Measurements from ENCODE around the gene KRT14.

Gene KRT14

DNA sequence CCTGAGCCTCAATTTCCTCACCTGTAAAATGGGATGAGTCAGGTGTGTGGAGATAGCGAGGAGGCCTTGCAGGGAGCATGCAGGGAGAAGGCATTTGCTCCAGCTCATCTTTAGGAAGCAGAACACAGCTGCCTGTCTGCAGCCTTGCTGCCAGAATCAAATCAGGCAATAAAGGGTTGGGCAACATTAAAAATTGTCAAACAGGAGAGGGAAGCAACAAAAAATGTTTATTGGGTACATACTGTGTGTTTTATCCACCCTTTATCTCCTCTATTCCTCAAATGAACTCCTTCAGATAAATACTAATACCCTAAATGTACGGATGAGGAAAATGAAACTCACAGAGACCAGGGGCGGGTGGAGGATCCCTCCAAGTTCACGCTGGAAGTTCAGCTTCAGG, 13.6 kb upstream of the KRT14 start:
- Histone ChIP-seq H3K27ac (ENCODE audit: low read length) (no peak overlapping the region), H3K79me2 (ENCODE audit: insufficient read depth, low read length) (no peaks in the 10 kb centered on the region), H4K20me1 (ENCODE audit: insufficient read depth, low read length) (no peaks in the 10 kb centered on the region), H3K4me2 (ENCODE audit: insufficient read depth, low read length) (no peak overlapping the region), H3K4me3 (ENCODE audit: low read depth in 1 of 2, low read length in 2 of 2) (no peak overlapping the region), H3K9me3 (ENCODE audit: insufficient read depth, low read length, severe bottlenecking) (no peaks in the 10 kb centered on the region), H3K9ac (ENCODE audit: low read depth, low read length) (no peak overlapping the region), H3K4me1 (ENCODE audit: insufficient read depth, low read length) (no peaks in the 10 kb centered on the region), H3K36me3 (ENCODE audit: insufficient read depth, low read length) (no peaks in the 10 kb centered on the region), H3K27me3 (ENCODE audit: insufficient read depth, low read length, poor library complexity) (peaks cover 7% of the 10 kb centered on the region), H2AFZ (ENCODE audit: low read depth, low read length) (no peak overlapping the region)
- TF ChIP-seq, protein P1, sequence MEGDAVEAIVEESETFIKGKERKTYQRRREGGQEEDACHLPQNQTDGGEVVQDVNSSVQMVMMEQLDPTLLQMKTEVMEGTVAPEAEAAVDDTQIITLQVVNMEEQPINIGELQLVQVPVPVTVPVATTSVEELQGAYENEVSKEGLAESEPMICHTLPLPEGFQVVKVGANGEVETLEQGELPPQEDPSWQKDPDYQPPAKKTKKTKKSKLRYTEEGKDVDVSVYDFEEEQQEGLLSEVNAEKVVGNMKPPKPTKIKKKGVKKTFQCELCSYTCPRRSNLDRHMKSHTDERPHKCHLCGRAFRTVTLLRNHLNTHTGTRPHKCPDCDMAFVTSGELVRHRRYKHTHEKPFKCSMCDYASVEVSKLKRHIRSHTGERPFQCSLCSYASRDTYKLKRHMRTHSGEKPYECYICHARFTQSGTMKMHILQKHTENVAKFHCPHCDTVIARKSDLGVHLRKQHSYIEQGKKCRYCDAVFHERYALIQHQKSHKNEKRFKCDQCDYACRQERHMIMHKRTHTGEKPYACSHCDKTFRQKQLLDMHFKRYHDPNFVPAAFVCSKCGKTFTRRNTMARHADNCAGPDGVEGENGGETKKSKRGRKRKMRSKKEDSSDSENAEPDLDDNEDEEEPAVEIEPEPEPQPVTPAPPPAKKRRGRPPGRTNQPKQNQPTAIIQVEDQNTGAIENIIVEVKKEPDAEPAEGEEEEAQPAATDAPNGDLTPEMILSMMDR (IDR thresholded peaks at IDR 0.05; ENCODE audit: borderline replicate concordance, extremely low read depth, low read length, poor library complexity, severe bottlenecking): no peak
- TF ChIP-seq EZH2 (IDR thresholded peaks at IDR 0.05; ENCODE audit: borderline replicate concordance, low read depth, low read length, severe bottlenecking): no peak
- no peak for ATAC-seq (ENCODE audit: insufficient read depth, low read depth)
- DNase-seq: no peak

DNA sequence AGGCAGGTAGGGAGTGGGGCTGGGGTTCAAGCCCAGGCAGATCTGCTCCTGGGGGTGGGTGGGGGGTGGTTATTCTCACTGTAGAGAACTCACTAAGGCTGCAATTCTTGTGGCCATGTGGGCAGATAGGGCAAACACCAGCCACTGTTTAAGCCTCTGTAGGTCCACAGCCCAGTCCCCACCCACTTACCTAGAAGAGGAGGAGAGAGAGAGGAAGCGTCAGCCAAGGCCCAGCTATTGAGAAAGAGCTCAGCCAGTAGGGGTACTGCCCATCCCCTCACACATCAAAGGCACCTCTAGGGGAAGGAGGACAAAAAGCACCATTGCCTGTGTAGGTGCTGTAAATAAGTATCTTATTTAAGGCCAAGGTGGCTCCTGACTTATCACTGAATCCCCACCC, 13.0 kb upstream of the KRT14 start:
- TF ChIP-seq, protein P1 (IDR thresholded peaks at IDR 0.05; ENCODE audit: borderline replicate concordance, extremely low read depth, low read length, poor library complexity, severe bottlenecking): no peak
- no peak for TF ChIP-seq EZH2 (IDR thresholded peaks at IDR 0.05; ENCODE audit: borderline replicate concordance, low read depth, low read length, severe bottlenecking)
- Histone ChIP-seq H2AFZ (ENCODE audit: low read depth, low read length) (no peak overlapping the region), H3K4me2 (ENCODE audit: insufficient read depth, low read length) (no peak overlapping the region), H3K4me3 (ENCODE audit: low read depth in 1 of 2, low read length in 2 of 2) (no peak overlapping the region), H3K79me2 (ENCODE audit: insufficient read depth, low read length) (no peaks in the 10 kb centered on the region), H3K9ac (ENCODE audit: low read depth, low read length) (no peak overlapping the region), H3K27me3 (ENCODE audit: insufficient read depth, low read length, poor library complexity) (peaks cover 11% of the 10 kb centered on the region), H3K9me3 (ENCODE audit: insufficient read depth, low read length, severe bottlenecking) (no peaks in the 10 kb centered on the region), H3K4me1 (ENCODE audit: insufficient read depth, low read length) (no peaks in the 10 kb centered on the region), H3K27ac (ENCODE audit: low read length) (no peak overlapping the region), H4K20me1 (ENCODE audit: insufficient read depth, low read length) (no peaks in the 10 kb centered on the region), H3K36me3 (ENCODE audit: insufficient read depth, low read length) (no peaks in the 10 kb centered on the region)
- DNase-seq: no peak
- ATAC-seq (ENCODE audit: insufficient read depth, low read depth): no peak

DNA sequence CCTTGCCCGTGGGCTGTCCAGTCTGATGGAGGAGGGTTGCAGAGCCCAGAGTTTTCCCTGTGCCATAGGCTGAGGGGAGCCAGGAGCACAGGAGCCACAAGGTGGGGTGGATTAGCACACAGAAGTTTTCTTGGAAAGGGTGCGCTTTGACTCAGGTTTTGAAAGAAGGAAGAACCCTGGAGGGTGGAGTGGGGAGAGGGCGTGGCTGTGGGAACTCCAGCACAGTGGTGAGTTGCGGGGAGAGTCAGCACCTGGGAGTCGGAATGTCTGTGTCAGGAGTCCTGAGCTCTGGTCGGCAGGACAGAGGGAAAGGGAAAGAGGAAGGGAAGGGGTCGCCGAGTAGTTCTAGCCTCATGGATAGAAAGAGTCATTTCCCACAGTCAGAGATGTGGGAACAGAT, 8.9 kb upstream of the KRT14 start:
- Histone ChIP-seq H3K4me1 (ENCODE audit: insufficient read depth, low read length) (no peaks in the 10 kb centered on the region), H4K20me1 (ENCODE audit: insufficient read depth, low read length) (no peaks in the 10 kb centered on the region), H3K9me3 (ENCODE audit: insufficient read depth, low read length, severe bottlenecking) (no peaks in the 10 kb centered on the region), H3K79me2 (ENCODE audit: insufficient read depth, low read length) (no peaks in the 10 kb centered on the region), H3K9ac (ENCODE audit: low read depth, low read length) (no peak overlapping the region), H3K27me3 (ENCODE audit: insufficient read depth, low read length, poor library complexity) (peaks cover 13% of the 10 kb centered on the region), H3K36me3 (ENCODE audit: insufficient read depth, low read length) (no peaks in the 10 kb centered on the region), H3K4me3 (ENCODE audit: low read depth in 1 of 2, low read length in 2 of 2) (no peak overlapping the region), H3K4me2 (ENCODE audit: insufficient read depth, low read length) (no peak overlapping the region), H3K27ac (ENCODE audit: low read length) (no peak overlapping the region), H2AFZ (ENCODE audit: low read depth, low read length) (no peak overlapping the region)
- TF ChIP-seq EZH2 (IDR thresholded peaks at IDR 0.05; ENCODE audit: borderline replicate concordance, low read depth, low read length, severe bottlenecking): no peak
- TF ChIP-seq, protein P1 (IDR thresholded peaks at IDR 0.05; ENCODE audit: borderline replicate concordance, extremely low read depth, low read length, poor library complexity, severe bottlenecking): no peak
- ATAC-seq (ENCODE audit: insufficient read depth, low read depth) (no peak), DNase-seq (no peak)

DNA sequence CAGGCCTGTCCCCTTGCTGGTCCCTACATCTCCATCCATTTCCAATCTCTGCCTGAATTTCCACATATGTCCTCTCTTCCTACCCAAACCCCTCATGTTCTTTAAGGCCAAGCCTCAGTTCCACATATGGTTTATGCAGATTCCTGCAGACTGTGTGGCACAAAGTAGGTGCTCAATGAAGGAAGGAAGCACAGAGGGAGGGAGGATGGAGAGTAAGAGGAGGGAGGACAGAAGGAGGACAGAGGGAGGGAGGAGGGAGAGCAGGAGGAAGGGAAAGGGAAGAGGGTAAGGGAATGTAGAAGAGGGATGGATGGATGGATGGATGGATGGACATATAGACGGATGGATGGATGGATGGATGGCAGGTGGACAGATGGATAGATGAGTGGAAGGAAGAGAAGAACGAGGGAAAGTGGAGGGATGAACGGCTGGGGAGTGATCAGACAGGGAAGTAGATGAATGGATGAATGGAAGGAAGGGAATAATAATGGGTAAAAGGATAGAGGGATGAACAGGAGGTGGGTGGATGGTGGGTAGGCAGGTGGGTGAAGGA, 7.7 kb upstream of the KRT14 start:
- DNase-seq (no peak), ATAC-seq (ENCODE audit: insufficient read depth, low read depth) (no peak)
- no peaks in the 10 kb centered on the region for H4K20me1 ChIP-seq (ENCODE audit: insufficient read depth, low read length)
- no peaks in the 10 kb centered on the region for H3K79me2 ChIP-seq (ENCODE audit: insufficient read depth, low read length)
- no peak overlapping the region for H3K4me2 ChIP-seq (ENCODE audit: insufficient read depth, low read length)
- H3K36me3 ChIP-seq (ENCODE audit: insufficient read depth, low read length): no peaks in the 10 kb centered on the region
- peaks cover 13% of the 10 kb centered on the region for H3K27me3 ChIP-seq (ENCODE audit: insufficient read depth, low read length, poor library complexity)
- TF ChIP-seq, protein P1 (IDR thresholded peaks at IDR 0.05; ENCODE audit: borderline replicate concordance, extremely low read depth, low read length, poor library complexity, severe bottlenecking): no peak
- TF ChIP-seq EZH2 (IDR thresholded peaks at IDR 0.05; ENCODE audit: borderline replicate concordance, low read depth, low read length, severe bottlenecking): no peak
- no peaks in the 10 kb centered on the region for H3K9me3 ChIP-seq (ENCODE audit: insufficient read depth, low read length, severe bottlenecking)
- no peak overlapping the region for H2AFZ ChIP-seq (ENCODE audit: low read depth, low read length)
- no peaks in the 10 kb centered on the region for H3K4me1 ChIP-seq (ENCODE audit: insufficient read depth, low read length)
- H3K27ac ChIP-seq (ENCODE audit: low read length): no peak overlapping the region
- no peak overlapping the region for H3K4me3 ChIP-seq (ENCODE audit: low read depth in 1 of 2, low read length in 2 of 2)
- H3K9ac ChIP-seq (ENCODE audit: low read depth, low read length): no peak overlapping the region
